ENCODE data around the gene RIC3.

DNA sequence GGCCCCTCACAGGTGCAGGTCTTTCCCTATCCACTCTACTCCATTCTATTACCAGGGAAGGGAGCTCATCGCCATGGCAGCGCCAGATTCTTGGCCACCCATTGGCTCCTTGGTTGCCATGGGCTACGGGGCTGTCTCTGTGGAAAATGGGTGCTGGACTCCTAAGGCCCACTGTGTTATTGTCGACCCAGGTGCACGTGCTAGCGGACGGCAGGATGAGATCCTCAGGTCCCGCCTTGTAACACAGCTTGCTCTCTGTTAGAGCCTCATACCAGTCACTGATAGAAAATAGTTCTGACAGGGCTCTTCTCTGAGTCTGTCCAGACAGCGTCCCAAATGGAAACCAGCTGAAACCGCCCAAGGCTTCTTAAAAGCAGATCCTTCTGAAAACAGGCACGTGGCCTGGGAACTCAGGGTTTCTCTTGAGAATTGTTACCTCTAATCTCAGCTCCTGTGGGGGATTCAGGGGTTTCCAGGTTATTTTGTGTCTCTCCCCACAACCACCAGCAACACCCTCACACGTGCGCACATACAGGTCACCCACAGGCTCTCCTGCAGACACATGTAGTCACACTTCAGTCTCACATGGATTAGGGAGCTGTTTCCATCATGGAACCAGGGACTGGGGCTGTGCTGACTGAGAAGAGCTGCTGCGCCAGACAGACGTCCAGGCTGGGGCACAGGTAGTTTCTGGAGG lies 86.3 kb downstream of the RIC3 start:
- TF ChIP-seq, protein P1, sequence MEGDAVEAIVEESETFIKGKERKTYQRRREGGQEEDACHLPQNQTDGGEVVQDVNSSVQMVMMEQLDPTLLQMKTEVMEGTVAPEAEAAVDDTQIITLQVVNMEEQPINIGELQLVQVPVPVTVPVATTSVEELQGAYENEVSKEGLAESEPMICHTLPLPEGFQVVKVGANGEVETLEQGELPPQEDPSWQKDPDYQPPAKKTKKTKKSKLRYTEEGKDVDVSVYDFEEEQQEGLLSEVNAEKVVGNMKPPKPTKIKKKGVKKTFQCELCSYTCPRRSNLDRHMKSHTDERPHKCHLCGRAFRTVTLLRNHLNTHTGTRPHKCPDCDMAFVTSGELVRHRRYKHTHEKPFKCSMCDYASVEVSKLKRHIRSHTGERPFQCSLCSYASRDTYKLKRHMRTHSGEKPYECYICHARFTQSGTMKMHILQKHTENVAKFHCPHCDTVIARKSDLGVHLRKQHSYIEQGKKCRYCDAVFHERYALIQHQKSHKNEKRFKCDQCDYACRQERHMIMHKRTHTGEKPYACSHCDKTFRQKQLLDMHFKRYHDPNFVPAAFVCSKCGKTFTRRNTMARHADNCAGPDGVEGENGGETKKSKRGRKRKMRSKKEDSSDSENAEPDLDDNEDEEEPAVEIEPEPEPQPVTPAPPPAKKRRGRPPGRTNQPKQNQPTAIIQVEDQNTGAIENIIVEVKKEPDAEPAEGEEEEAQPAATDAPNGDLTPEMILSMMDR (IDR thresholded peaks at IDR 0.05; ENCODE audit: poor library complexity): no peak
- TF ChIP-seq EZH2 (IDR thresholded peaks at IDR 0.05; ENCODE audit: borderline replicate concordance): no peak
